Activated CD4-positive, alpha-beta T cell treated with anti-CD3 and anti-CD28 coated beads for 24 hours (primary cell): ENCODE measurements around the gene DNAAF5.

Source experiments
- DNase-seq, 2 donors: peaks; one replicate each; pipeline ENCODE4 v3.0.0-alpha.2; 2020; ENCODE audit warnings: low read depth in 2 of 2

DNAAF5 gene

DNA sequence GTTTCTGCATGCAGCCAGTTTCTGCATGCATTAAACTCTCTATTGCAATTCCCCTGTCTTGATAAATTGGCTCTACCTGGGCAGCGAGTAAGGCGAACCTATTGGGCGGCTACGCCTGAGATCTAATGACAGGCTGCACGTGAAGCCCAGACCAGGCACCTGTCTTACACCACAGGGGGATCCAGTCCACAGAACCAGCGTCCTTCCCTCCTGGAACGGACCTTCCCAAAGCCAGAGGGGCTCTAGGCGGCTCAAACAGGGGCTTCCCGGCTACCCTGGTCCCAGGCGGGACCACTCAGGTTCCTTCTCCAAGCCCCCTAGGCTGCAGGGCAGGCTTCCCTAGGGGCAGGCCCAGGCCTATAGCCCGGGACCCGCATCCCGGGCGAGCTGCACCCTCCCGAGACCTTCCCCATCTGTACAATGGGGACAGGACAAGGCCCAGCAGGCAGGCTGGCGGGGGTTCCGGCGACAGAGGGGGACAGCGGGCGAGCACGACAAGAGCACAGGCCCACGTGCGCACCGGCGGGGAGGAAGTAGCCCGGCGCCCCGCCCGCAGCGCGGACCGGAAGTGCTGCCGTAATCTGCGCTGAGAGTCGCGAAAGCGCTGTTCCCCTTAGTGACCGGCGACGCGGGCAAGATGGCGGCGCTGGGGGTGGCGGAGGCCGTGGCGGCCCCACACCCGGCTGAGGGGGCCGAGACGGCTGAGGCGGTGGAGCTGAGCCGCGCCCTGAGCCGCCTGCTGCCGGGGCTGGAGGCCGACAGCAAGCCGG is at the start of gene DNAAF5:
TSS of gene DNAAF5 (plus strand) at position 616 of the 770 bp plus-strand sequence. CDS start at position 638, 22 bp downstream.
- peak; percentile 85 to 86 for DNase-seq

GRCh38 chr7:676972-677385 is 49.5 kb upstream of the DNAAF5 start:
- no peak for DNase-seq

DNA sequence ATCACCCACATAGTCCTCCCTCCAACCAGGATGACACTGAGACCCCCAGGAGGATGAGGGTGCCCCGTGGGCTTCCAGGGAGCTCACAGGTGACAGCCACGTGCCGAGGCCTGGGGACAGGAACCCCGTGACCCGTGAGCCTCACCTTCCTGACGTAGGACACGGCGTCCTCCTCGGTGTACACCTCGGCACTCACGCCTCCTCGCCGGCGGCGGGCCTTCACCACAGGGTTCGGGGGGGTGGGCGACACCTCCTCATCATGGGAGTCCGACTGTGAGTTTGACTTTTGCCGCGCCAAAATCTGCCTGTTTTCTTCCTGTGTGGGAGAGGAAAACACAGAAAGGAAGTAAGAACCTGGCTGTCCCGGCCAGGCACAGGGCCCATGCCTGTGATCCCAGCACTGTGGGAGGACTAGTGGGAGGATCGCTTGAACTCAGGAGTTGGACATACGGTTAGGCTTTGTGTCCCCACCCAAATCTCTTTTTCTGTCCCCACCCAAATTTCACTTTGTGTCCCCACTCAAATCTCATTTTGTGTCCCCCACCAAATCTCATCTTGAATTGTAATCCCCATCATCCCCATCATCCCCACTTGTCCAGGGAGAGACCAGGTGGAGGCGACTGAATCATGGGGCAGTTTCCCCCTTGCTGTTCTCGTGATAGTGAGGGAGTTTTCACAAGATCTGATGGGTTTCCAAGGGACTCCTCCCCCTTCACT is 45.9 kb upstream of the DNAAF5 start:
- DNase-seq: no peak

DNA sequence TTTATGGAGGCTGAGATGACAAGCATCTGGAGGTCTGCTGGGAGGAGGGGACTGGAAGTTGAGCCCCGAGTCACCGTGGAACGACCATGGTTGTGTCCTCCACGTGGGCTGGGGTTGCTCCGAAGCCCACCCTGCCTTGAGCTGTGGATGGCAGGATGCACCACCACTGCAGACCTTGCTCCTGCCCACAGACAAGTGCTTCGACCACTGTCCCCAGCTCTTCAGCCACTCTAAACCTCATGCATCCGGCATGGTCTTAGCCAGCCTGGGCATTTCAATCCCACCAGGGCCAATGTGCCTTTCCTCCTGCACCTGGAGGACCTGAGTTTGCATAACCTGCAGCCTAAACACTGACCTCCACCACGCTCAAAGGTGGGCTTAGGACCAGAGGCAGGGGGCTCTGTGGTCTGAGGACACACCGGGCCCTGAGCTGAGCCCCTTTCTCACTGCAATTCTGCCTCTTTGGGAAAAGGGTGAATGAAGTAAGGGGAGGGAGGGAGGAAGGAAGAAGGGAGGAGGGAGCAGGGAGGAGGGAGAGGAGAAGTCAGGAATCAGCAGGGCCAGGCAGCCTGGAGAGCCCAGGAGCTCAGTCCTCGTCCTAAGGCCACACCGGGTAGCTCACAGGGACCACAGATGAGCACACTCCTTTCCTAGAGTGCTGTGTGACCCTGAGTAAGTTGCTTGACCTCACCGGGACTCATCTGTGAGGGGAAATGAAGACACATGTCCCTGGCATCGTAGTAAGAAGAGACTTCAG is 44.8 kb upstream of the DNAAF5 start:
- DNase-seq: no peak

- DNase-seq: no peak
Measured at GRCh38 chr7:682810-683209, 43.7 kb upstream of the DNAAF5 start.

GRCh38 chr7:683526-684205 is 42.8 kb upstream of the DNAAF5 start:
- DNase-seq: no peak

DNA sequence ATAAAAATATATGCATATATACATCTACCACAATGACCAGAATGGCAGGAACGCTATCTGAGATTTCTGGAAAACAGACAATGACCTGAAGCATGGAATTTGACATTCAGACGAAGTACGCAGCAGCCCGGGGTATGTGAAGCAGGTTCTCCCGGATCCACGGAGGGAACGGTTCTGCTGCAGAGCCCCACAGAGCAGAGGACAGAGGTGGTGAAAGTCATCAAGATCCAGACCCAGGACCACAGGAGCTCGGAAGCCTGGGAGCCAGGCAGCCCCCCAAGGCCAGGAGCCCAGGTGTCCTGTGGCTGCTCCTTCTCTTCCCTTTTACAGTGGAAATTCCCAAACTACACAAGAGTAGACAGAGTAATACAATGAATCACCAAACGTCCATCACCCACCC is 42.1 kb upstream of the DNAAF5 start:
- no peak for DNase-seq

DNA sequence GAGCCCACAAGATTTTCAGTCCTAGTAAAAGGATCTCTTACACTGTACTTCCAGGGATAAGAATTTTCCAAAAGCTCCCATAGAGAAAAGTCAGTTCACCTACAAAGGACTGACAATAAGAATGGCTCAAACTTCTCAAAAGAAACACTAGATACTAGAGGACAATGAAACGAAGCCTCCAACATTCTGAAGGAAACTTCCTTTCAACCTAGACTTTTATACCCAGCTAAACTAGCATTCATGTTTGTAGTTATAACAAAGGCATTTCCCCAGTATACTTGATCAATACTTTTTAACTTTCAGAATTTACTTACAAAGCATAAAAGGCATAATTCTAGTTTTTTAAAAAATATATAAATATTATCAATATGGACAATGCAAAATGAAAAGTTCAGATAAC is 41.0 kb upstream of the DNAAF5 start:
- no peak for DNase-seq

DNA sequence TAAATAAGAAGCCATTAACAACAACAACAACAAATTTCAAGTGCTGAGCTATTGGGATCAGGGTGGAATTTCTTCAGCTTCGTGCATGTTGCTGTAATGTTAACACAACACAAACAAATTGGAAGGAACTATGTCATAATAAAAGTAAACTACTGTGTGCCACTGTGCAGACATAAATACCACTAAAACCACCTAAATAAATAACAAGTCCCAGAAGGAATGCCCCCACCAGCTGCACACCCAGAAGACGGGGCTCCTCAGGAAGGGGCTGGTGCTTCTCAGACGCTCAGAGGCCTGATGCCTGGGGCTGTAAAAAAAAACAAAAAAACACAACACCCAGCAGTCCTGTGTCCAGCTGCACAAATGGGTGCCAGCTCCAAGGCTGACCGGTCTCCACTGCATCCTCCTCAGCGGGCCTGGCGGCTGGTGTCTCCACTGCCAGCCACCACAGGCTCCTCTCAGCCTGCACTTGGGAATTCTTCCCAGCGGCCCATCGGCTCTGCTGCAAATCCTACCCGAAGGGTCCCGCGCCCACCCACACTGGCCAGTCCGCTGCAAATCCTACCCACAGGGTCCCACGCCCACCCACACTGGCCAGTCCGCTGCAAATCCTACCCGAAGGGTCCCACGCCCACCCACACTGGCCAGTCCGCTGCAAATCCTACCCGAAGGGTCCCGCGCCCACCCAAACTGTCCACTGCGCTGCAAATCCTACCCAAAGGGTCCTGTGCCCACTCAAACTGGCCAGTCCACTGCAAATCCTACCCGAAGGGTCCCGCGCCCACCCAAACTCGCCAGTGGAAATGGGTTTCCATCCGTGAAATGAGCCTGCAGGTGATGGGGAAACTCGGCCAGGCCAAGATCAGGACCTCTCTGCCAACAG is 35.8 kb upstream of the DNAAF5 start:
- no peak for DNase-seq

DNA sequence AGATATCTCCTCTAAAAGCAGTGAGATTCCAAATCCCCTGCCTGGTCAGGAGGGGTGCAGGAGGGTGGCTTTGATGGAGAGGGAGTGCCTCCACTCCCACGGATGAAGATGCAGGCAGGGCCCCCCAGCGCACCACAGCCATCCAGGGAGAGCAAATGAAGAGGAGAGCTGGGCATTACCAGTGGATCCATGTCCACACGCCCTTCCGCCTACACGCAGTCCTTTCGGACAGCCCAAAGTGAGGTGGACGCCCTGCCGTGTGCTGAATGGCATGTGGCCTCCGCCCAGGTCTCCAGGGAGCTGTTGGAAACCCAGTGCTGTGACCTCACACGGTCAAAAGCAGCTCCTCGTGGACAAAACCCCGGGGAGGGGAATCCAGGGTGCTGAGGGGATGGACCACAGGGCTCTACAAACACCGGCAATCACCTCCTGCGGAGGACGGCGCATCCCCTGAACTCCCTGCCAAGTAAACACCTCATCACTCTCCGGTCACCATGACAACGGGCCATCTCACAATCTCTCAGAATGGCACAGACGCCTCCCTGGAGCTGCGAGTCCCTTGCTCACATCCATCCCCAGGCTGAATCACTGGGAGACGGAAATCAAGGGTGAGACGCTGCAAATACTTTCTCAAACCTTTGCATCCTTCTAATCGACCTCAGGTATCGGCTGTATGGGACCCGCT is 35.0 kb upstream of the DNAAF5 start:
- no peak for DNase-seq

DNA sequence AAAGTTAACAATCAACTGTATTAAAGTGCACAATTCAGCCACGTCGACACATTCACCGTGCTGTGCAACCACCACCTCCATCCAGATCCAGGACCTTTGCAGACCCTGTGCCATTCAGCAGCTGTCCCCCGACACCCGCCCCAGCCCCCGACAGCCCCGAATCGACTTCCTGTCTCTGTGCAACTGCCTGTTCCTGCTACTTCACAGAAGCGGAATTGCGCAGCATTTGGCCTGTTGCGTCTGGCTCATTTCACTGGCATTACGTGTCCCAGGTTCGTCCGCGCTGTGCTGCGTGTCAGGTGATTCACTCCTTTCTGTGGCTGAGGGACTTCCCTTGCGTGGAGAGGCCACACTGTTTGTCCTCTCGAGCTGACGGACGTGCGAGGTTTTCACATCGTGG is 33.2 kb upstream of the DNAAF5 start:
- no peak for DNase-seq

GRCh38 chr7:696426-696811 is 30.1 kb upstream of the DNAAF5 start:
- DNase-seq: no peak

DNA sequence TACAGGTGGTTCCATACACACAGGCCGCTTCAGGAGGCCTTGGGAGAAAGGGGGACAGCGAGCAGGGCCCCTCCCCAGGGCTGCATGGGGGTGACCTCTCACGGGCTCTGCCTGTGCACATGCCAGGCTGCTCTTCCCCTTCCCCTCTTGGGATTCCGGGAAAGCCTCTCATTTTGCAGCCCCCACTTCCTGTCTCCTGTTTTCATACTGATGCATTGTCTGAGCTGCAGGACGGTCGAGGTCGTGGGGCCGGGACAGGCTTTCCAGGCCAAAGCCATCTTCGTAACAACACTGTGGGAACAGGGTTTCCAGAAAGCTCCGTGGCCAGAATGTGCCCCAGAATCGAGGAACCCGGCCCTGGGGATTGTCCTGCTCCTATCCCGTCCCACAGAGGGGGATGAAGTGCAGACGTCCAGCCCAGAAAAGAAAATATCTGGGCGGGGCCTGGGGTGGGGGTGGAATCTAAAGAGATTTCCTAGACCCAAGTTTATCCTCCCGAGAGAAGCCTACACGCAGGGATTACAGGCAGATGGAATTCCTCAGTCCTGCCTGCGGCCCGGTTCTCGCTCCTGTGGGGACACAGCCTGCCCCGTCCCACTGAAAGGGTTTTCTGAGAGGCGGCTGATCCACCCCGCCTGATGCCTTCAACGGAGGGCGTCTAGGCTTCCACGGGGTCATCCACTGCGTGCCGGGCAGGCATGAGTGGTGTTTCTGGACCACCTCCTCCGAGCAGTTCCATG is 29.5 kb upstream of the DNAAF5 start:
- DNase-seq: no peak

GRCh38 chr7:698515-699475 is 27.7 kb upstream of the DNAAF5 start:
- DNase-seq: no peak

DNA sequence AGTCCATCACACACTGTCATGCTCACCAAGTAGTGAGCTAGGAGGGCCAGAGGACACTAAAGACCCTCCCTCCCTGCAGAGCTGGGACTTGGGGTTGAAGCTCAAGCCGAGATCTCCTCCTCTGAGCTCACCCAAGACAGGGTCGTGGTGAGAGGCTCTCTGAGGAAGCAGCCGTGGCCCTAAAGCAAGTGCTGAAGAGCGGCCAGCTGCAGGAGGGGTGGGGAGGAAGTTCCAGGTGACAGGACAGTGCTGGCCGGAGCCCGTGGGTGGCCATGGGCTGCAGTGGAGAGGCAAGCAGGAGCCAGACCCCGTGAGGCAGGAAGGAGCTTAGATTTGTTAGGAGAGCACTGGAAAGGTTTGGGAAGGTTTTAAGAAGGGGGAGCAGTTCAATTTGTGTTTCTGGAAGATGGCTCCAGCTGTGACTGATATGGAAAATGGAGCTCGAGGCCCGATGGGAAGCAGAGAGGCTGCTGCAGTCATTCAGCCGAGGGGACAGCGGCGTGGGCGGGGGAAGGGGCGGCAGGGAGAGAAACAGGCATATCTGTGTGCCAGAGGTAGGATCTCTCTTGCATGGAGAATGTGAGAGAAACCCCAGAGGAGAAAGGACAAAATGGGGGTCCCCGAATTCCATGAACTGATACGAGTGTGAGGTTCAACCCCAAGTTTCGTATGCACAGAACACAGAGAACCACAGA is 26.9 kb upstream of the DNAAF5 start:
- DNase-seq: no peak

DNA sequence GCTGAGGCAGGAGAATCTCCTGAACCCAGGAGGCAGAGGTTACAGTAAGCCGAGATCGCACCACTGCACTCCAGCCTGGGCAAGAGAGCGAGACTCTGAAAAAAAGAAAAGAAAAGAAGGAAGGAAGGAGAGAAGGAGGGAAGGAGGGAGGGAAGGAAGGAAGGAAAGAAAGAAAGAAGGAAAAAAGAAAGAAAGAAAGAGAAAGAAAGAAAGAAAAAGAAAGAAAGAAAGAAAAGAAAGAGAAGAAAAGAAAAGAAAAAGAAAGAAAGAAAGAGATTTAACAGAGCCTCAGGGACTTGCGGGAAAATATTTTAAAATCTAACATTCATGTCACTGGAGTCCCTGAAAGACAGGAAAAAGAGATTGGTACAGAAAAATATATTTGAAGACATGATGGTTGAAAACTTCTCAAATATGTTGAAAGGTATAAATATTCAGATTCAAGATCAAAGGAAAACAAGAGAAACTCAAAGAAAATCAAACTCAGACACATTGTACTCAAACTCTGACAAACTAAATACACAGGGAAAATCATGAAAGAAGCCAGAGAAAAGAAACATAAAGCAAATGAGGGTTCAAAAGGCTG is 25.3 kb upstream of the DNAAF5 start:
- DNase-seq: no peak

DNA sequence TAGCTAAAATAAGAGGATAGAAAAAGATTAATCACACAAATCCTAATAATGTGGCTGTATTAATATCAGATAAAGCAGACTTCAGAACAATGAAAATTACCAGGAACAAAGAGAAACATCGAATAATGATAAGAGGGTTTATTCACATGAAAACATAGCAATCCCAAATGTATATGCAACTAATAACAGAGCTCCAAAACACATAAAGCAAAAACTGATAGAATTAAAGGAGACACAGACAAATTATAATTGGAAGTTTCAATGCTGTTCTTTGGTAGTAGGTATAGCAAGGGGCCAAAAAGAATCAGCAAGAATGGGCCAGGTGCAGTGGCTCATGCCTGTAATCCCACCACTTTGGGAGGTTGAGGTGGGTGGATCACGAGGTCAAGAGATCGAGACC is 23.4 kb upstream of the DNAAF5 start:
- no peak for DNase-seq

DNA sequence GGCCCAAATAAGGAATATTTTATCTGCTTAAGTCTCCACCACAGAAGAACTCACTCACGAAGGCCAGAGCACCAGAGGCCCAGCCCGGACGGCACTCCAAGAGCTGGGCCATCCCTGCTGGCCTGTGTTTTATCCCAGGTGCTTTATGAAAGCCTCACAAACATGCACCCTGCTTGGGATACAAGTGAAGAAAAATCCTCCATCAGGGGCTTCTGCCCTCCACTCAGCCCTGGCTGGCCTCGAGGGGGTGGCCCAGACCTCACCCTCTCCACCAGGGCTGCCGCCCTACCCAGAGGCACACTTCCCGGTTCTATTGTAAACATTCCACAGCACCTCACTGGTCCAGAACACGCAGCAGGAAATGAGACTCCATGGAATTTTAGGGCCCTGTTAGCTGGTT is 19.8 kb upstream of the DNAAF5 start:
- DNase-seq: no peak
